Astrocyte of the hippocampus (primary cell): Measurements from ENCODE around the gene CCDC28B.

Source experiments
- DNase-seq: peaks from one replicate; pipeline ENCODE4 v3.0.0; 2011; ENCODE audit warnings: low read depth, low spot score

The CCDC28B gene

DNA sequence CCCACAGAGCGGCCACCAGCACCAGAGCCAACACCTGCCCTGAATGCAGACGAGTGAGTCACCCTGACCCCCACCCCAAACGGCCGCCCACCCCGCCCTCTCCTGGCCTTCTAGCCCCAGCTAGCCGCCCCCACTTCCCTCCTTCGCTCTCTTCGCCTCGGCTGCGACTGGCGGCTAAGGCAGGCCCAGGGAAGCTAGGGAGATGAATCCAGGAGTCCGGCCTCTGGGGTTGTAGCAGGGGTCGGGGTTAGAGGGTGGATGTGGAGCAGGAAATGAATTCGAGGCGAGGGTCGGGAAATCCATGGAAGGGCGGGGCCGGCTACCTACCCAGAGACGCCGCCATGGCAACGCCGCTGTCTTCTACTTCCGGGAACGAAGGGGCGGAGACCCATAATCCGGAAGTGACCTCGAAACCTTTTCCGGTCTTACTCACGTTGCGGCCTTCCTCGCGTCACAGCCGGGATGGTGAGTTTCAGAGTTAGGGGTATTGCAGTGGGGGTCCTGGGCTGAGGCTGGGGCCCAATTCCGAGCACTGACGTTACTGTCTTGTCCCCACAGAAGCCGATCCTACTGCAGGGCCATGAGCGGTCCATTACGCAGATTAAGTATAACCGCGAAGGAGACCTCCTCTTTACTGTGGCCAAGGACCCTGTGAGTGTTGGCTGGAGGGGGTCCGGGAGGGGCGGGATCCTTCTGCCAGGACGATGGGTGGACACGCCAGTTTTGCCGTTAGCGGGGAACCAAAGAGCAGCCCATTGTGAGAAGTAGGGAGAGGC, 21.8 kb downstream of the CCDC28B start, which contains the start of the genes EIF3I and TMEM234:
Gene EIF3I, plus strand, starts transcription at position 428 of the 776 bp plus-strand sequence. Its CDS starts 35 bp downstream, at position 463.
Gene TMEM234, minus strand, starts transcription at position 374 of the 776 bp plus-strand sequence. Its CDS starts 31 bp downstream, at position 343.
- DNase-seq = peak; percentile 96

DNA sequence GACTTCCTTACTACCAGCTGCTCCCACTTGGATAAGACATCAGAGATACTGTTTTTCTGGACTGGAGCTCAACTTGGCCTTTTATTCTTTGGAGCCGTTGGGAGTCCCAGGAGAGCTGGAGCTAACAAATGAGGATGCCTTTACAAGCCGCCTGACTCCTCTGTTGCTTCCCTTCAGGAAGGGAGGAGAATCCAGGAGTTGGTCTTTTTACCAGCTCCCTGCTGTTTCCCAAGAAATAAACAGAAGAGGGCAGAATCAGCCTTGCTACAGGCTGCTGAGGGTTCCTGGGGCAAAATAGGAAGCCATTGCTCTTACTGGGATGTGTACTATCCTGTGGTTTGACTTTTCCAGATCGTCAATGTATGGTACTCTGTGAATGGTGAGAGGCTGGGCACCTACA, 23.3 kb downstream of the CCDC28B start:
- DNase-seq = no peak

DNA sequence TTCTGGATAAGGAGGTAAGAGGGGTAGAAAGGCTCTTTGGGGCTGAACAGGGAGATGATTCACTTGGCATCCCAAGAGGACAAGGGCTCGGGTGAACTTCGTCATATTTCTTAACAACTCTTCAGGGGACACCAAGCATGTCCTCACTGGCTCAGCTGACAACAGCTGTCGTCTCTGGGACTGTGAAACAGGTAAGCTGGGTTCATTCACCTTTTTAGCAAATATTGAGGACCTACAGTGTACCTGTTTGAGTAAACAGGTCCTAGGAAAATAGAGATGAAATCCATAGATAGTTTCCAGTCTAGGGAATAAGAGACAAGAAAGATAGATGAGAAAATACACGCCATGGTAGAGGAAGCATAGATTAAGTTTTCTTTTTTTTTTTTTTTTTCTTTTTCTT, 23.9 kb downstream of the CCDC28B start:
- no peak for DNase-seq

DNA sequence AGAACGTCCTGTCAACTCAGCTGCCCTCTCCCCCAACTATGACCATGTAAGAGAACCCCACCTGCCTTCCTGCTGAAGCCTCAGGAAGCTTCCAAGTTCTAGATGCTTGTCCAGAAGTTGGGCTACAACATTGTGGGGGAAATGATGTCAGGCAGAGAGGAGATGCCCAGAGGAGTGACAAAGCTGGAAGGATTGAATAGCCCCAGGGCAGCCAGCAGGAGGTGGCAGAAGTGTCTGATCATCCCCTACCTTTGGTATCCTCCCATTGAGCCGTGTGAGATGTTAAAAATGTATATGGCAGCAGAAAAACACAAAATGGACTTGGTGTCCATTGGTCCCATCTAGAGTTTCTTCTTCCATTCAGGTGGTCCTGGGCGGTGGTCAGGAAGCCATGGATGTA, 28.4 kb downstream of the CCDC28B start:
- DNase-seq = no peak

DNA sequence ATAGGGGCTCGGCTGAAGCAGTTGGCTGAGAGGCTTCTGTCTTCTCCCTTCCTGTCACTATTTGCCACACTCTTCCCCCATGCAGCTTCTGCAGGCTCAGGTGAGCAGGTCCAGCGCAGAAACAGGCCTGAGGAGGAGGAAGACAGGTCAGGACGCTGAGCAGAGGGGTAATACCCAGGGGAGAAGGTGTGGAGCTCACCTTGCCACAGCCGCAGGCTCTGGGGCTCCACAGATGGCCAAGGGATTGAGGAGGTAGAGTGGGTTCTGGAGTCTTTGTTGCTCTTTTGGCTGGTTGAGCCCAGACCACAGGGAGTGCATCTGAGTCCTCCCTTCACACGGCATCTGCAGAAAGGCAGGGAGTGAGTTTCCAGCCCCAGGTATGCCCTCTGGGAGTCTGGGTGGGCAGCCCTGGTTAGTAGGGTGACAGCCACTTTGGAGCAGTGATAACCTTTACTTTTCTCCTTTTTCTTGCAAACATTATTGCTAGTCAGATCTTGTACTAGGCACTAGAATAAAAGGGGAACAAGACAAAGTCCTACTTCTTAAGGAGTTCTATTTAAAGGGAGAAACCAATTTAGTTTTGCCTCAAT, 31.5 kb downstream of the CCDC28B start:
- DNase-seq = no peak

DNA sequence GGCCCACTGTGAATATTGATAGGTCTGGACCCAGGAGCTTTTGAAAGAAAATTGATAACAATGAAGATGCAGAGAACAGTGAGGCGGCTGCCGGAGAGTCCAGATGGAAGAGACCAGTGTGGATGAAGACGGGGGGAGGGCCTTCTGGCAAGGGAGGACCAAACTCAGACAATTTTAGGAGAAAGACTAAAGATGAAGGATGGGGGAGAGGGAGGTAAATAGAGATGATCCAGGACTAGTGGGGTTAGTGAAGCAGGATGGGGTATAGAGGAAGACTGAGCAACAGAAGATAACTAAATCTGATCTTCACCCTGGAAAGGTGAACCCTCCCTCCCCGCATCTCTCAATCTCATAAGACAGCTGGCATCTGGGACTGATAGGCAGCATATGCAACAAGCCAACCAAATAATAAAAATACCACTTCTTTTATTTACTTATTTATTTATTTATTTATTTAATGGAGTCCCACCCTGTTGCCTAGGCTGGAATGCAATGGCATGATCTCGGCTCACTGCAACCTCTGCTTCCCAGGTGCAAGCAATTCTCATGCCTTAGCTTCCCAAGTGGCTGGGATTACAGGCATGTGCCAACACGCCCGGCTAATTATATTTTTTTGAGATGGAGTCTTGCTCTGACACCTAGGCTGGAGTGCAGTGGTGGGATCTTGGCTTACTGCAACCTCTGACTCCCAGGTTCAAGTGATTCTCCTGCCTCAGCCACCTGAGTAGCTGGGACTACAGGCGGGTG, 32.3 kb downstream of the CCDC28B start:
- DNase-seq = no peak

DNA sequence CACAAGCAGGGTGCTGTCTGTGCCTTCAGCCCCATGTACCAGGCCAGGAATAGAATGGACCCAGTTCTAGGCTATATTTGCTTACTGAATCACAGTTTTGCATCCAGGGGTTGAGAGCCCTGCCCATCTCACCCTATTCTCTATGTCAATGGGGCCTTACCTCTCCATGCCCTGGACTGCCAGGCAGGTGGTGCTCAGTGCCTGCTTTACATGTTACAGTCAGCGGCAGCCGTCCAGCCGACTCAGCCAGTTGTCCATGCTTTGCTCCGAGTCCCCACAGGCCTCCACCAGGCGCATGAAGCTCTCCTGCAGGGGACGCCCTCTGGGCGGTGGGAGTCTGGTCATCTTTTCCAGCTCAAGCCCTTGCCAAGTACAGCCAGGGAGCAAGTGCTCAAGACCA, 34.4 kb downstream of the CCDC28B start:
- no peak for DNase-seq

DNA sequence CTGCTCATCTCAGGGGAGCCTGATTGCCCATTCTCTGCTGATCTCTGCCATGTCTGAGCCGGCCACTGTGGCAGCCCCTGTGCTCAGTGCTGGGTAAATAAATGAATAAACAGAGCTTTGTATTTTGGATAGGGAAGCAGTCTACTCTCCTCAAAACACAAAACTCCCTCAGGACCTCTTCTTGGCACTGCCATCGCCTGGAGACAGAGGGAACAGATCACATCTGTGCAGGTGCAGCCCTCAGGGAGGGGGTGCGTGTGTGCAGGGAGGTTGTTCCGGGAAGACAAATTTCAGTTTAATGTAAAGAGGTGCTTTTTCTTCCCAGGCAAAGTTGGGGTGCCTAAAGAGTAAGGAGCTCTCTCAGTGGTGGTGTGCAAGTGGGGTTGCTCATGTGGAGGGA, 38.9 kb downstream of the CCDC28B start:
- no peak for DNase-seq

DNA sequence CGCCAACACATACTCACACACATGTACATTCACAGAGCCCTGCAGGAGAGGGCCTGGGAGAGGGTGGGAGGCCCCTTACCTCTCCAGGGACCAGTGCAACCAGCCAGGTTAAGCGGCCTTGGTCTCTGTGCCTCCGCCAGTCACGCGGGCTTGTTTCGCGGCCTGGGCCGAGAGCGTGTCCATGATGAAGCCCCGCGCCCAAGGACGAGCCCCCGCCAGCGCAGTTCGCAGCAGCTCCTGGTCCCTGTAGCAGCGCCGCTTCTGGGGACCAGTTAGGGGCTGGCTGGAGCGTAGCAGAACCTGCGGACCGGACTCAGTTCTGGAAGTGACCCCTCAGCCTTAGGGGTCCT, 39.4 kb downstream of the CCDC28B start:
- DNase-seq = peak; percentile 18

DNA sequence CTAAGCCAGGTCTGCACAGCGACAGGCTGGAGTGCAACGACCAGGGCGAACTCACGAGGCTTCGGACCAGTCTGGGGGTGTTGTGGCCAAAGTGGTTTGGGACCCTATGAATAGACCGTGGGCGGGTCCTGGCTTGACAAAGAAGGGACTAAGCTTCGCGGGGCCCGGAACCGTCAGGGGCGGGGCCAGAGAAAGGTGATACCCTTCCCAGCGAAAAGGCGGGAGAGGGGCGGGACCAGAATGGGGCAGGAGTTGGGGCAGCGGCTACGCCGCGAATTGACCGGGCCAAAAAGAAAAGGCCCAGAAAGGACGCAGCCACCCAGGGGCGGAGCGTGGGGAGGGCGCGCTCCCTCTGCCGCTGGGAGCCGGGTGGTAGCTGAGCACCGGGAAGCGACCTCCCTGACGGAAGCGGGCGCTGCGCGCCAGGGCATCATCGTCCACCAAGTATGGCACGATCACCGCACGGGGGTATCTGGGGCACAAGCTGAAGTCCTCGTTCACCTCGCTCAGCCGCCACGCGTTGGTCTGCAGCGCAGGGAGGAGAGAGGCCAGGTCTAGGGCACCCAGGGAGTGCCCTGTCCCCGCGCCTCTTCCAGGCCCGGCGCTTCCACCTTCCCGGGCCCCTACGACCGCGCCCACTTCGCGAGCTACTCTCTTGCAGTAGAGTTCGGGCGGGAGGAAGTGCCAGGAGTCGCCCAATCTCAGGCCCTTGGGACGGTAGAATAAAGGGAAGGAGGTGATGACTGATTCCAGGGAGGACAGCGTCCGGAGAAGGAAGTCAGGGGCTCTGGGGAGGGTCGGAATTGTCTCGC, 40.0 kb downstream of the CCDC28B start:
- peak; percentile 75 for DNase-seq

DNA sequence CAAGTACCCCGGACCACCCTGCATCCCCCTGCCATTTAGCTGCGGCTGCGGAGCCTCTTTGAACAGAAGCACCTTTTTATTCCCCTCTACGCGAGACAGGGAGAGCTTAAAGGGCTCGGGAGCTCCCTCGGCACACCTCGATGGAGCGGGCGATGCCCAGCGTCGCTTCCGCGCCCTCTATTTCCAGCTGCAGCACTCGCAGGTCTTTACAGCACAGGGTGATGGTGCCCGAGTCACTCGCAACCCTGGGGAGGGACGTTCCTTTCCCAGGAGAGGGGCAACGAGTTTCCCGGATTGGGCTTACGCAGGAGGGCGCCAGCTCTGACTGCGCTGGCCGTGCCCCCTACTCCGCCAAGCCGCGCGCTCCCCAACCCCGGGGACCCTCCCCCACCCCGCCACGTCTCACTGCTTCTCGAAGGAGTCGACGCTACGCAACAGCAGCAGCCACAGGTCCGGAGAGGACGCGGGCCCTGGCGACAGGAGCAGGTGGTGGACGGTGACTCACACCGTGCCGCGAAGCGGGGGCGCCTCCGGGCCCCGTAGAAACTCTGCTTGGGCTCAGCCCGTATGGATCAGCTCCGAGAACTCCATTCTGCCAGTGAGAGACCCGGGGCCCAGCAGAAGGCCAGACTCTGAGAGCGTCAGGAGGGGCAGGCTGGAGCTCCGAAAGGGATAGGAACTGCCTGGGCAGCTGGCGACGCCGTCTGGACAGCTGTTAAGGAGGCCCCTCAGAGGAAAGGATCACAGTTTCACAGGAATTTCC, 40.8 kb downstream of the CCDC28B start:
- peak; percentile 63 for DNase-seq

DNA sequence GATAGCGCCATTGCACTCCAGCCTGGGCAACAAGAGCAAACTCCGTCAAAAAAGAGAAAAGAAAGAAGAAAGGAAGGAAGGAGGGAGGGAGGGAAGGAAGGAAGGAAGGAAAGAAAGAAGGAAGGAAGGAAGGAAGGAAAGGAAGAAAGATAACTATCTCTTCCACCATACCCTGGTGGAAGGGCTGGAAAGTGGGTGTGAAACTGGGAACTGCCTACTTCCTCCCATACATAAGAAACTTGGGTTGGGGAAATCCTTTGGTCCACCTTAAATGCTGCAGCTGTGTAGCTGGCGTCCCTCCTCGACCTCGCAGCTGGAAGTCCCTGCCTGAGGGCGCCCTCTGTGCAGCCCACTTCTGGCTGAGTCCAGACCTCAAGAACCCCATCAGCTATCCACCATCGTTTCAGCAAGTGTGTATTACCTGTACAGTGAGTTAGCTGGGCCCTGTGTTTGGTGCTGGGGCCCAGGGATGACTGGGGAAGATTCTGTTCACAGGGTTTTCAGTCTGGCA, 42.0 kb downstream of the CCDC28B start:
- DNase-seq = no peak

DNA sequence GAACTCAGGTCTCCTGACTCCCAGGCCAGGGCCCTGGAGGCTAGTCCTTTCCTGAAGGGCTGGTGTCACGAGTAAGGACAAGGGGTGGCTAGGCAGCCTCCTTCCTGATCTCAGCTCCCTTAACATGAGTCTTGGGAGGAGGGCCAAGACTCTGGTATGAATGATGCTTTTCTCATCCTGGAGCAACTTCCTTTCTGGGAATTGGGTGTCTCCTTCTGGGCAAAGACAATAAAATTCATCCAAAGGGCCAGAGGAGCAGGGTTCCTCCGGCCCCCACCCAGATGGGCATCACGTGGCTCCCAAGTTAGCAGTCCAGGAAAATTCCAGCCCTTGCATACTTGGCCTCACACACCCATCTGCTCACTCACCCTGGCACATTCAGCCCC, 46.5 kb downstream of the CCDC28B start, which contains the start of gene FAM167B:
Gene FAM167B, plus strand, starts transcription at position 335 of the 386 bp plus-strand sequence. CDS start 200 bp downstream, outside the sequence.
- no peak for DNase-seq

DNA sequence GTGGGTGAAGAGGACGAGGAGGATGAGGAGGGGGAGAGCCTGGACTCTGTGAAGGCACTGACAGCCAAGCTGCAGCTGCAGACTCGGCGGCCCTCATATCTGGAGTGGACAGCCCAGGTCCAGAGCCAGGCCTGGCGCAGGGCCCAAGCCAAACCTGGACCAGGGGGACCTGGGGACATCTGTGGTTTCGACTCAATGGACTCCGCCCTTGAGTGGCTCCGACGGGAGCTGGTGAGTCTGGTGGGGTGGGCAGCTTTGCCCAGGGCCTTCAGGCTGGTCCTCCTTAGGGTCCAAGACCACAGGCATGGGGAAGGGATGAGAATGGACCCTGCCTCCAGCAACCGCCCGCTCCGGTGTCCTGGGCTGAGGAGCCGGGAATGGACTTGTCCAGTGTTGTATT, 47.1 kb downstream of the CCDC28B start:
- DNase-seq = no peak

DNA sequence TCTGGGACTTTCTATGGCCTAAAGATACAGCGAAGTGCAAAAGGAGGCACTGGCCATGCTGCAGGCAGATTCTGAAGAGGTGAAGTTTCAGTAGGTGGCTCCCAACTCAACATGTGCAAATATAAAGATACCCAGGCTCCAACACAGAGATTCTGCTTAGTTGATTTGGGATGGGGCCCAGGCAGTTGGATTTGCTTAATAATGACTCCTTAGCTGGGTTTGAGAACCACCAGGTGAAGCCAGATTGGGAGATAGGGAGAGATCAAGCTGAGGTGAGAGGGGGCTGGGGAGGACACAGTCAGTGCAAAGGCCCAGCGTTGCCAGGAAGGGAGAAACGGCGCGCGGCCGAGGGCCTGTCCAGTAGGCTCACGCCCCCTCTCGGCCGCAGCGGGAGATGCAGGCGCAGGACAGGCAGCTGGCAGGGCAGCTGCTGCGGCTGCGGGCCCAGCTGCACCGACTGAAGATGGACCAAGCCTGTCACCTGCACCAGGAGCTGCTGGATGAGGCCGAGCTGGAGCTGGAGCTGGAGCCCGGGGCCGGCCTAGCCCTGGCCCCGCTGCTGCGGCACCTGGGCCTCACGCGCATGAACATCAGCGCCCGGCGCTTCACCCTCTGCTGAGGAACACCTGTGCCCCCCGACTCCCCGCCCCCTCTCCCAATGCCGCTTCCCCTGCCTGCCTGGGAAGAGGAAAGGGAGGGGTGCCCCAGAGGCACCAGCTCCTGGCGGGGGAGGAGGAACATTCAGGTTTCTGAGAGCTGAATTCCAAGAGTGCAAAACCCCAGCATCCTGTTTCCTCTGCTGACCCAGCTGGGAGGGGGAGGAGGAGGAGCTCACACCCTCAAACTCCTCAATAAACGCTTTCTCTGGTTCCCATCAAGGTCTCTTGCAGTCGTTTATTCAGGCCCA, 47.8 kb downstream of the CCDC28B start:
- DNase-seq = peak; percentile 80

DNA sequence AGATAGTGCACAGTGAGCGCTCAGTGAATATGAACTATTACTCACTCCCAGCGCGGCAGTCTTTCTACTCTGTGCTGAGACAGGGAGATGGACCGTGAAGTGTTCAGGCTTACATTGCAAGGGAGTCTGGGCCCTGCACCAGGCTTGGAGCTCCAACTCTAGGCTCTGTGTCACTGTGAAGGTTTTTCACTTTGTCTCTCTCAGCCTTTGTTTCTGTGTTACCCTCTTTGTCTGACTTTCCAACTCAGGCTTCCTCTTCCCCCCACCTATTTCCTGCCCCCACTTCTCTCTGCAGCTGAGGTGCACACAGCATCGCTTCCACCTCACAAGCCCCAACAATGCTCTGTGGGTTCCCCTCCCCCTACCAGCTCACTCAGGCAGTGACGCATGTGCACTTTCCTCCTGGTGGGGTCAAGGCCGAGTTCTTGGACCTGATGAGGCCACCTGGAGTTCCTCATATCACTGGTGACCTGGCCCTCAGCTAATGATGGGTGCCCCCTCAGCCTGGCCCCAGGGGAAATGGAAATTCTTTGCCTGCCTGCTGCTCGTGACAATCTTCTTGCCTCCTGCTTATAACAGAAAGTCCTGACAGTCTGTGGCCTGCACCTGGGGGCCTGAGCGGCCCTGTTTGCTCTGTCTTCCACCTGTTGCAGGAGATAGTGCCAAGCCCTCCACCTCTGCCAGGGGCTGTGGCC, 49.6 kb downstream of the CCDC28B start:
- DNase-seq = peak; percentile 26

DNA sequence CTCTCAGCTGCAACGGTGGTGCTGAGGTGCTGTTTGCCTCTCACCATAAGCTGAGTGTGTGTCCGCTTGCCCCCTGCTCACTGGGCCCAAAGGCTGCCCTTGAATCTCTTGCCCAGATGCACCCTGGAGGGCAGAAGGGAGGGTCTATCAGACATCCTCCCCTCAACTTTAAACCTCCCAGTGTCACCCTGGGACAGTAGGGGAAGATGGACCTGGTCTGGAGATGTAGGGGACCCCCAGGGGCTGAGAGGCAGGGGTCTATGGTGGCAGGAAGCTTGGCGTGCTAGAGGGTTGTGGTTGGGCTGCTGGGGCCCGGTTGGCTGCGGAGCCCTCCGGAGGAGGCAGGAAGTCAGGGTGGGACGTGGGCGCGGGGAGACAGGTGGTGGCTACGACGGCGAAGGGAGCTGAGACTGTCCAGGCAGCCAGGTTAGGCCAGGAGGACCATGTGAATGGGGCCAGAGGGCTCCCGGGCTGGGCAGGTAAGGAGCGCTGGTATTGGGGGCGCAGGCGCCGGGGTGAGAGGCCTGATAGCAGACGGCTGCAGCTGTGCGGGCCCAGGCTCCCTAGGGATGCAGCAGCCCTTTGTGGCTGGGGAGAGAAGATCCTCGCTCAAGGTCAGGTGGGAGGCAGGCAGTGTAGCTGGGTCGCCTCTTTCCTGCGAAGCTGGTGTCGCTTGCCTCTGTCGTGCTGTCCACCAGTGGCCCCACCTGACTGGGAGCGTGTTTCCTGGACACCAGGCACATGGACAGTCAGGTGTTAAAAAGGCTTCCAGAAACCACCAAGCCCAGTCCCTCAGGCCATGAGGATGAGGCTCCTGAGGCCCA, 50.7 kb downstream of the CCDC28B start, which contains the start of gene LCK:
Gene LCK, plus strand, starts transcription at position 373 of the 824 bp plus-strand sequence. CDS start 23,065 bp downstream, outside the sequence.
- no peak for DNase-seq
